Testis (tissue), 3 donors: Measurements from ENCODE around the gene PARVG. TPM values are rescaled to one million over a fixed set of nuclear protein-coding genes. Genes with fewer than 3 reads are reported as not detected.

Source experiments
- DNase-seq: peaks from one replicate; pipeline ENCODE4 v3.0.0-alpha.2; 2019
- H3K27ac ChIP-seq, 2 donors: fragments of 200-600 bp; sonication (generic); one replicate each; pipeline ENCODE4 v1.5.1; 2019
- H3K27me3 ChIP-seq: fragments of 200-600 bp; sonication (generic); one replicate; pipeline ENCODE4 v1.5.1; 2019
- H3K36me3 ChIP-seq: fragments of 200-600 bp; sonication (generic); one replicate; pipeline ENCODE4 v1.5.1; 2017; ENCODE audit warnings: low read depth; ENCODE audit errors: missing control alignments
- H3K4me1 ChIP-seq: fragments of 200-600 bp; sonication (generic); one replicate; pipeline ENCODE4 v1.5.1; 2019
- H3K4me3 ChIP-seq, 2 donors: fragments of 200-600 bp; sonication (generic); one replicate each; pipeline ENCODE4 v1.5.1; 2017 to 2019
- H3K9me3 ChIP-seq: fragments of 200-600 bp; sonication (generic); one replicate; pipeline ENCODE4 v1.5.1; 2017
- CTCF ChIP-seq, 3 experiments: fragments of 450-650 bp in 2 of 3; fragments of 200-600 bp in 1 of 3; sonication (generic) in 1 of 3; IDR thresholded peaks; one replicate each; pipeline ENCODE4 v1.5.1; 2016 to 2019; ENCODE audit warnings: antibody characterized with exemption in 3 of 3, mild to moderate bottlenecking in 2 of 3, moderate library complexity in 1 of 3
- POLR2A ChIP-seq: fragments of 450-650 bp; IDR thresholded peaks from one replicate; pipeline ENCODE4 v1.6.1; 2017; ENCODE audit warnings: antibody characterized with exemption, mild to moderate bottlenecking, moderate library complexity
- WGBS, 2 donors: methylation state at CpG; one replicate each; pipeline ENCODE4 v1.1.5; 2018; 5-methylcytosine and 5-hydroxymethylcytosine counted together
- intact Hi-C: fragments of 100-400 bp; cut with DNase I; formaldehyde crosslinking; loops from one replicate; pipeline ENCODE4 v1.15.1; 2023; ENCODE audit warnings: low total_unique reads
- polyA plus RNA-seq: library from polyadenylated mRNA; stranded (reverse); fragments of 350-450 nt; fragmentation: Illumina TruSeq; extraction: RNeasy Lipid Tissue Mini Kit (QIAGEN cat#74804); gene quantifications from one replicate; pipeline ENCODE4 v1.2.3, GENCODE V29; 2014; ENCODE audit warnings: low read depth, low replicate concordance; ENCODE audit not compliant: insufficient read depth
- total RNA-seq, 2 donors: library from RNA; depleted of rRNA; stranded (reverse); fragments of >200 nt; gene quantifications; one replicate each; pipeline ENCODE4 v1.2.3, GENCODE V29; 2016

PARVG gene
- total and polyA plus RNA-seq, 3 donors from 2014 or later, result 7.2 to 14.1 (median 9.7) TPM

GRCh38 chr22:44256085-44256484 lies 75.4 kb downstream of the PARVG start:
- no peak for TF ChIP-seq POLR2A
- Histone ChIP-seq H3K4me1 (no peaks in the 10 kb centered on the region), H3K36me3 (no peaks in the 10 kb centered on the region), H3K27ac (no peak overlapping the region), H3K4me3 (no peak overlapping the region), H3K27me3 (no peaks in the 10 kb centered on the region), H3K9me3 (no peaks in the 10 kb centered on the region)
- WGBS, 2 donors, result 85 to 91% methylated on average over 6 of the region's 6 CpGs
- intact Hi-C loops, result no loop called here
- peak; percentile 1 for DNase-seq

GRCh38 chr22:44256556-44257485 lies 76.1 kb downstream of the PARVG start:
- Histone ChIP-seq H3K4me3 (no peak overlapping the region), H3K27me3 (no peaks in the 10 kb centered on the region), H3K9me3 (no peaks in the 10 kb centered on the region), H3K4me1 (no peaks in the 10 kb centered on the region), H3K27ac (no peak overlapping the region), H3K36me3 (no peaks in the 10 kb centered on the region)
- TF ChIP-seq CTCF (IDR thresholded peaks at IDR 0.05), result no peak
- no peak for TF ChIP-seq POLR2A
- intact Hi-C loops, result no loop called here
- 60 to 67% methylated on average over 13 of the region's 13 CpGs for WGBS, 2 donors
- DNase-seq, result peak; percentile 6

Other genes with a start within 250 kb of the PARVG start
- gene SAMM50, start 225.5 kb upstream of the PARVG start, total RNA-seq, result 10 to 100 TPM; 41.5 to 50.3 TPM
- 71.1 TPM for gene SAMM50, start 225.5 kb upstream of the PARVG start, polyA plus RNA-seq
- gene PARVB, start 156.6 kb upstream of the PARVG start, total RNA-seq, result 10 to 100 TPM; 11.6 to 23.7 TPM
- gene PARVB, start 156.6 kb upstream of the PARVG start, polyA plus RNA-seq, result 27.5 TPM
- 1 to 10 TPM; 3.0 to 3.9 TPM for gene SHISAL1, start 132.0 kb downstream of the PARVG start, total RNA-seq
- 3.1 TPM for gene SHISAL1, start 132.0 kb downstream of the PARVG start, polyA plus RNA-seq